Measurements from ENCODE around the gene TEX19. TPM values are rescaled to one million over a fixed set of nuclear protein-coding genes. Genes with fewer than 3 reads are reported as not detected.

Gene TEX19
- total and polyA plus RNA-seq, 4 donors, result 0.03 TPM; not detected in 3

GRCh38 chr17:82317394-82318168 lies 41.5 kb upstream of the TEX19 start, which contains the start of gene CD7:
TSS of gene CD7 (minus strand) at chr17:82317608. CDS start at chr17:82317495, 113 bp downstream.
- 78 to 85% methylated on average over 26 of the region's 26 CpGs for WGBS, 2 donors
- no peaks in the 10 kb centered on the region for H3K9me3 ChIP-seq (ENCODE audit: control insufficient read depth in 4 of 4, insufficient read depth in 3 of 4, low read length in 3 of 4)
- no peak within 1 kb of the TSS for H3K4me3 ChIP-seq
- DNase-seq (no peak), ATAC-seq (ENCODE audit: insufficient read depth, low FRiP score) (no peak)
- H3K36me3 ChIP-seq (ENCODE audit: control insufficient read depth in 4 of 4, insufficient read depth in 4 of 4, low read length in 4 of 4), result peaks cover 0 to 2% (median 0%) of the 10 kb centered on the region in 4 donors
- H3K27me3 ChIP-seq (ENCODE audit: control insufficient read depth in 3 of 3, insufficient read depth in 3 of 3, low read length in 2 of 3), result peaks cover 0 to 20% (median 0%) of the 10 kb centered on the region in 3 donors
- TF ChIP-seq CTCF (IDR thresholded peaks at IDR 0.05; ENCODE audit: control extremely low read depth, extremely low read depth), result no peak
- H3K4me1 ChIP-seq (ENCODE audit: control insufficient read depth in 5 of 5, insufficient read depth in 5 of 5, low read length in 5 of 5), result peaks cover 0 to 7% (median 3%) of the 10 kb centered on the region in 5 donors
- no peak within 1 kb of the TSS for H3K9ac ChIP-seq (ENCODE audit: insufficient read depth in 1 of 2, low read length in 2 of 2)
- no peak within 1 kb of the TSS for H3K27ac ChIP-seq (ENCODE audit: low read depth in 1 of 2, low read length in 1 of 2)

- DNase-seq, result no peak
- TF ChIP-seq CTCF (IDR thresholded peaks at IDR 0.05; ENCODE audit: control extremely low read depth, extremely low read depth), result no peak
- H3K27me3 ChIP-seq (ENCODE audit: control insufficient read depth in 3 of 3, insufficient read depth in 3 of 3, low read length in 2 of 3), result peaks cover 0 to 20% (median 0%) of the 10 kb centered on the region in 3 donors
- ATAC-seq (ENCODE audit: insufficient read depth, low FRiP score), result no peak
- H3K4me3 ChIP-seq, result no peak overlapping the region
- H3K9ac ChIP-seq (ENCODE audit: insufficient read depth in 1 of 2, low read length in 2 of 2), result no peak overlapping the region
- H3K27ac ChIP-seq (ENCODE audit: low read depth in 1 of 2, low read length in 1 of 2), result no peak overlapping the region
- peaks cover 0 to 2% (median 0%) of the 10 kb centered on the region in 4 donors for H3K36me3 ChIP-seq (ENCODE audit: control insufficient read depth in 4 of 4, insufficient read depth in 4 of 4, low read length in 4 of 4)
- H3K4me1 ChIP-seq (ENCODE audit: control insufficient read depth in 5 of 5, insufficient read depth in 5 of 5, low read length in 5 of 5), result peaks cover 0 to 7% (median 3%) of the 10 kb centered on the region in 5 donors
- no peaks in the 10 kb centered on the region for H3K9me3 ChIP-seq (ENCODE audit: control insufficient read depth in 4 of 4, insufficient read depth in 3 of 4, low read length in 3 of 4)
- WGBS, 2 donors, result 95 to 98% methylated on average over 20 of the region's 20 CpGs
Measured at GRCh38 chr17:82318169-82318498, 40.9 kb upstream of the TEX19 start.

- peaks cover 0 to 4% (median 0%) of the 10 kb centered on the region in 4 donors for H3K36me3 ChIP-seq (ENCODE audit: control insufficient read depth in 4 of 4, insufficient read depth in 4 of 4, low read length in 4 of 4)
- no peaks in the 10 kb centered on the region for H3K9me3 ChIP-seq (ENCODE audit: control insufficient read depth in 4 of 4, insufficient read depth in 3 of 4, low read length in 3 of 4)
- TF ChIP-seq CTCF (IDR thresholded peaks at IDR 0.05; ENCODE audit: control extremely low read depth, extremely low read depth), result no peak
- H3K27ac ChIP-seq (ENCODE audit: low read depth in 1 of 2, low read length in 1 of 2), result no peak overlapping the region
- H3K27me3 ChIP-seq (ENCODE audit: control insufficient read depth in 3 of 3, insufficient read depth in 3 of 3, low read length in 2 of 3), result peaks cover 0 to 23% (median 0%) of the 10 kb centered on the region in 3 donors
- DNase-seq, result no peak
- H3K4me1 ChIP-seq (ENCODE audit: control insufficient read depth in 5 of 5, insufficient read depth in 5 of 5, low read length in 5 of 5), result peaks cover 0 to 7% (median 3%) of the 10 kb centered on the region in 5 donors
- 95 to 97% methylated on average over 76 of the region's 76 CpGs for WGBS, 2 donors
- no peak for ATAC-seq (ENCODE audit: insufficient read depth, low FRiP score)
- no peak overlapping the region for H3K9ac ChIP-seq (ENCODE audit: insufficient read depth in 1 of 2, low read length in 2 of 2)
- H3K4me3 ChIP-seq, result no peak overlapping the region
Measured at GRCh38 chr17:82318772-82319606, 40.1 kb upstream of the TEX19 start.

All from lung (tissue), 12 donors.